ENCODE measurements around the gene CAPN13. TPM values are rescaled to one million over a fixed set of nuclear protein-coding genes. Genes with fewer than 3 reads are reported as not detected.

CAPN13 gene
- total and polyA plus RNA-seq, 8 donors = 6.4 to 93.3 (median 44.3) TPM

DNA sequence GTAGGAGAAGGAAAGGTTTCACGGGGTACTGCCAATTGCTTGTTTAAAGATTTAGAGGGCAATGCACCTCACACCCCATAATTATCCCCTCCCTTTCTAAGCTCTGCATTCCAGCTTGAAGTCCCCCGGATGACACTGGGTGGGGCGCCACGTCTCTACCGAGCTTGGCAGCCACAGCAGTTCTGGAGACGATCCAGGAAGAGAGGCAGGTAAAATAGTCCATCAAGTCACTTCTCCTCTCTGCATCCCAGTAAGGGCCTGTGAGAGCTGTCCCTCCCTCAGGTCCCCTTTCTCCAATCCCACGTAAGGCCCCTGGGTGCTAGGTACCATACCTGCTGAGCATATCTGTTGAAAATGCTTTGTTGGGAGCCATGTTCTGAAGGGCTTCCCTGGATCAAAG, 65.7 kb downstream of the CAPN13 start:
- H3K4me1 ChIP-seq = no peaks in the 10 kb centered on the region
- intact Hi-C loops (cut with DNase I; ENCODE audit: low total_unique reads) = no loop called here
- no peak overlapping the region for H3K27ac ChIP-seq
- DNase-seq = no peak
- TF ChIP-seq EP300 (IDR thresholded peaks at IDR 0.05) (no peak), POLR2AphosphoS5 (IDR thresholded peaks at IDR 0.05) (no peak), POLR2A (IDR thresholded peaks at IDR 0.05) (no peak)
- TF ChIP-seq, protein P1, sequence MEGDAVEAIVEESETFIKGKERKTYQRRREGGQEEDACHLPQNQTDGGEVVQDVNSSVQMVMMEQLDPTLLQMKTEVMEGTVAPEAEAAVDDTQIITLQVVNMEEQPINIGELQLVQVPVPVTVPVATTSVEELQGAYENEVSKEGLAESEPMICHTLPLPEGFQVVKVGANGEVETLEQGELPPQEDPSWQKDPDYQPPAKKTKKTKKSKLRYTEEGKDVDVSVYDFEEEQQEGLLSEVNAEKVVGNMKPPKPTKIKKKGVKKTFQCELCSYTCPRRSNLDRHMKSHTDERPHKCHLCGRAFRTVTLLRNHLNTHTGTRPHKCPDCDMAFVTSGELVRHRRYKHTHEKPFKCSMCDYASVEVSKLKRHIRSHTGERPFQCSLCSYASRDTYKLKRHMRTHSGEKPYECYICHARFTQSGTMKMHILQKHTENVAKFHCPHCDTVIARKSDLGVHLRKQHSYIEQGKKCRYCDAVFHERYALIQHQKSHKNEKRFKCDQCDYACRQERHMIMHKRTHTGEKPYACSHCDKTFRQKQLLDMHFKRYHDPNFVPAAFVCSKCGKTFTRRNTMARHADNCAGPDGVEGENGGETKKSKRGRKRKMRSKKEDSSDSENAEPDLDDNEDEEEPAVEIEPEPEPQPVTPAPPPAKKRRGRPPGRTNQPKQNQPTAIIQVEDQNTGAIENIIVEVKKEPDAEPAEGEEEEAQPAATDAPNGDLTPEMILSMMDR (IDR thresholded peaks at IDR 0.05) = no peak
- no peaks in the 10 kb centered on the region for H3K27me3 ChIP-seq
- no peaks in the 10 kb centered on the region for H3K9me3 ChIP-seq
- peaks cover 0 to 33% (median 23%) of the 10 kb centered on the region in 4 donors for H3K36me3 ChIP-seq
- WGBS, 5 donors = 67 to 84% (median 79%) methylated on average over 6 to 7 of the region's 7 CpGs
- no peak overlapping the region for H3K4me3 ChIP-seq

DNA sequence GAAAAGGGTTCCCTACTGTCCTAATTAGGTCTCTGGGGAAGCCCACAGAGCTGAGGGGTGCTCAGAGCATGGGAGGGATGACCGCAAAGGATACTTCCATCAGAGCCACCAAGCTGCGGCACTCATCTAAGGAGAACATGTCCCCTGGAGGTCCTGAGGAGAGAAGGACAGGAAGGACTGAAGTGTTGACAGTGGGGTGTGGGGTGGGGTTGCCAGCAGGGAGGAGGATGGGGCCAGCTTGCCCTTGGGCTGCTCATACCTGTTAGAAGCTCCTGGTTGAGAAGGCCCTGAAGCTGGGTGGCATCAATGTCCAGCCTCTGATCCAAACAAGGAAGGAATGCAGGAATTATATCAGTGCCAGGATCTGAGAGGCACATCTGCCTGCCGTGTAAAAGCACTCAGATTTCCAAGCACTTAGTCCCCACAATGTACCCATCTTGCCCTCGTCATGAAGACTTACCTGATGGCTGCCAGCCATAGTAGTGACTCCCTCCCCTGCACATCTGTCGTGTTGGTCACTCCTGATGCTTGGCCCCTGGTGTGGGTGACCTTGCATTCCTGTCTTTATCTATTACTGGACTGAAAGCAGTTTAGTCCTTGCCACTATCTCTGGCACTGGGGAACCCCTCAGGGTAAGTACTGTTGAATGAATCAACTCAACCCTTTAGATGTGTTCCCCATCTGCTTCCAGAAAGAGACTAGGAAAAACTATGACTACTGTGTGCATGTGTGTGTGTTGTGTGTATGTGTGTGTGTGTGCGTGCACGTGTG, 68.9 kb downstream of the CAPN13 start:
- TF ChIP-seq POLR2AphosphoS5 (IDR thresholded peaks at IDR 0.05) (no peak), POLR2A (IDR thresholded peaks at IDR 0.05) (no peak), EP300 (IDR thresholded peaks at IDR 0.05) (no peak)
- TF ChIP-seq, protein P1 (IDR thresholded peaks at IDR 0.05) = no peak
- no peaks in the 10 kb centered on the region for H3K27me3 ChIP-seq
- no peak overlapping the region for H3K27ac ChIP-seq
- H3K4me1 ChIP-seq = no peaks in the 10 kb centered on the region
- no peak for DNase-seq
- H3K9me3 ChIP-seq = no peaks in the 10 kb centered on the region
- peaks cover 0 to 10% (median 7%) of the 10 kb centered on the region in 4 donors for H3K36me3 ChIP-seq
- no peak overlapping the region for H3K4me3 ChIP-seq
- intact Hi-C loops (cut with DNase I; ENCODE audit: low total_unique reads) = no loop called here
- WGBS, 5 donors = 70 to 81% (median 78%) methylated on average over 7 of the region's 7 CpGs

DNA sequence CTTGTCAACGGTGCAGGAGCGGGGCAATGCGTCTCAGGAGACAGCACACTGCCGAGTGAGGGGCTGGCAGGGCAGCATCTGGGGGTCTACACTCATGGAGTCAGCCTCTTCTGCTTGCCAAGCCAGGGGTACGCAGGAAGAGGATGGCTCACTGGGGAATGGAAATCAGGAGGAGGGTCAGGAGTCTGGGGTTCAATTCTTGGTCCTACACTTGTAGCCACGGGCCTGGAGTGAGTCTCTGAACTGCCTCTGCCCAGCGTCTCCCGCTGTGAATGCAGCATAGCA, 70.0 kb downstream of the CAPN13 start:
- Histone ChIP-seq H3K4me1 (no peaks in the 10 kb centered on the region), H3K4me3 (no peak overlapping the region), H3K9me3 (no peaks in the 10 kb centered on the region), H3K36me3 (peaks cover 0 to 9% (median 7%) of the 10 kb centered on the region in 4 donors), H3K27ac (no peak overlapping the region), H3K27me3 (peaks cover 0 to 7% (median 0%) of the 10 kb centered on the region in 3 donors)
- no peak for DNase-seq
- intact Hi-C loops (cut with DNase I; ENCODE audit: low total_unique reads) = no loop called here
- TF ChIP-seq EP300 (IDR thresholded peaks at IDR 0.05) (no peak), POLR2A (IDR thresholded peaks at IDR 0.05) (no peak), POLR2AphosphoS5 (IDR thresholded peaks at IDR 0.05) (no peak)
- TF ChIP-seq, protein P1 (IDR thresholded peaks at IDR 0.05) = no peak
- WGBS, 5 donors = 87 to 95% (median 91%) methylated on average over 8 of the region's 8 CpGs

DNA sequence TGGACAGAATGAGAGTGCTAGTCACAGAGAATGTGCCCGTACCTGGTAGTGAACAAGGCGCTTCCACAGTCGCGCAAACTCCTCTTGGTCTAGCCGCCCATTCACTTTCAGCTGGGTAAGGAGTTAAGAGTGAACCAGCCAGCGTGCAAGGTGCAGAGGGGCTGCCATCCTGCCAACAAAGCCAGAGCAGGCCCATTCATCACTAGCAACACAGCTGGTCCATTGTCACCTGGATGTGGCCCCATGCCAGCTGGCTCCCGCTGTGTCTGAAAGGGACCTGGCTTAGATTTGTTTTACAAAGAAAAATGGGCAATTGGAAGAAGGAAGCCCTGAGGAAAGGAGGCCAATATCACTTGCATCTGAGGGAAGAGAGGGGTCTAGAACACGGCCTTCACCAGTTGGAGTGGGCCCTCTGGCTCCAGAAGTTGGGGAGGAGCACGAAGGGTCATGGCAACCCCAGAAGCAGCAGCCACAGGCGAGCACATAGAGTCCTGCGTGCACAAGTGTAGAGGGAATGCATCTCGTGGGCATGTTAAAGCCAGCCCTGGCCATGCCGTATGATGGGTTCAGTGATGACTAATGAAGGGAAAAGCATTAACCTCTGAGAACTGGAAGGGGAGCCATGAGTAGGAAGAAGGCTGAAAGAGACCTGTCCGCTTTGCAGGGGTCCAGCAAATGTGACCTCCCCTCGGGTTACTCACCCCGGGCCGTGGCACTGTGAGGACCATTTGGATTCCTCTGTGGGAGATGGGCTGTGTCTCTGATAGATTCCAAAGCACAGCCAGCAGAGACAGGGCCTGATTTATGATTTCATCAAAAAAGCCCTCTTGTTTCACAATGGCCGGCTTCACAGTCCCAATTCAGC, 70.6 kb downstream of the CAPN13 start:
- no peaks in the 10 kb centered on the region for H3K9me3 ChIP-seq
- peaks cover 0 to 12% (median 5%) of the 10 kb centered on the region in 4 donors for H3K36me3 ChIP-seq
- no peak for TF ChIP-seq EP300 (IDR thresholded peaks at IDR 0.05)
- no peak overlapping the region for H3K27ac ChIP-seq
- DNase-seq = peak in 1 of 2 donors; percentile 41
- no peaks in the 10 kb centered on the region for H3K4me1 ChIP-seq
- intact Hi-C loops (cut with DNase I; ENCODE audit: low total_unique reads) = no loop called here
- no peak overlapping the region for H3K4me3 ChIP-seq
- peaks cover 0 to 12% (median 0%) of the 10 kb centered on the region in 3 donors for H3K27me3 ChIP-seq
- WGBS, 5 donors = 82 to 89% (median 83%) methylated on average over 18 of the region's 18 CpGs

Measured in stomach (tissue), 9 donors.